HepG2 (cell line): Measurements from ENCODE around the gene B3GNT7. TPM values are rescaled to one million over a fixed set of nuclear protein-coding genes. Genes with fewer than 3 reads are reported as not detected.

Experiments used
- ATAC-seq: fragments of 200-7000 bp; cut with Tn5 transposase; 3 replicates; pipeline ENCODE4 v1.9.1; 2020; ENCODE audit warnings: mild to moderate bottlenecking, moderate library complexity
- BruUV-seq: library from RNA; stranded (reverse); fragments of 400-500 nt; replicated peaks from 2 replicates; lab custom pipeline; 2021; lab: Mats Ljungman, UMichigan
- CTCF ChIA-PET: fragments of 300-600 bp; formaldehyde crosslinking; extraction: SDS; loops from one replicate; lab custom pipeline; 2021; ENCODE audit warnings: low total read pairs, inconsistent platforms, low intra/inter-chr PET ratio; lab: Yijun Ruan, JAX
- POLR2A ChIA-PET: fragments of 350-600 bp; sonication (Branson Sonifier 250); formaldehyde crosslinking; loops from one replicate; lab custom pipeline; 2020; ENCODE audit warnings: antibody characterized with exemption, inconsistent platforms; lab: Yijun Ruan, JAX
- DNase-seq: peaks from one replicate; pipeline ENCODE4 v3.0.0-alpha.2; 2015; ENCODE audit warnings: low spot score
- FAIRE-seq: peaks from 3 replicates; lab custom pipeline; 2011; peaks lifted over from hg19 to GRCh38; lab: Jason Lieb, UNC
- H2AFZ ChIP-seq: one replicate; pipeline ENCODE4 v1.6.1; 2011; ENCODE audit warnings: low read length, inconsistent platforms
- H3K27ac ChIP-seq: fragments of 300-600 bp; 3 replicates; pipeline ENCODE4 v1.8.0; 2011; ENCODE audit warnings: mixed run types, mild to moderate bottlenecking, mixed read lengths, low read length, inconsistent platforms; ENCODE audit not compliant: insufficient read depth; ENCODE audit errors: extremely low read length
- H3K27me3 ChIP-seq, 2 experiments: fragments of 200-600 bp in 1 of 2; 2 replicates in 1 of 2; 3 replicates in 1 of 2; pipeline versions ENCODE4 v1.6.0 to v1.8.0; 2011; ENCODE audit warnings: low read length in 2 of 2, mild to moderate bottlenecking in 2 of 2, moderate library complexity in 2 of 2, inconsistent platforms in 1 of 2; ENCODE audit not compliant: insufficient read depth in 2 of 2, control insufficient read depth in 1 of 2
- H3K36me3 ChIP-seq, 2 experiments: fragments of 200-600 bp in 1 of 2; replicated peaks in 1 of 2; 2 replicates in 1 of 2; 3 replicates in 1 of 2; pipeline versions ENCODE4 v1.5.1 to v1.8.0; 2011; ENCODE audit warnings: low read length in 2 of 2, inconsistent platforms in 1 of 2; ENCODE audit not compliant: insufficient read depth in 2 of 2, control insufficient read depth in 1 of 2
- H3K4me1 ChIP-seq: 2 replicates; pipeline ENCODE4 v1.5.1; 2012; ENCODE audit warnings: low read length, inconsistent platforms; ENCODE audit not compliant: insufficient read depth
- H3K4me2 ChIP-seq: 2 replicates; pipeline ENCODE4 v1.6.0; 2011; ENCODE audit warnings: low read depth, low read length, inconsistent platforms
- H3K4me3 ChIP-seq, 3 experiments: fragments of 200-600 bp in 1 of 3; sonication (generic), shearing (Covaris generic) in 1 of 3; replicated peaks in 1 of 3; 2 replicates each; pipeline ENCODE4 v1.5.1; 2011 to 2016; ENCODE audit warnings: low read length in 3 of 3, inconsistent platforms in 2 of 3, low read depth in 2 of 3, mild to moderate bottlenecking in 2 of 3, control low read depth in 1 of 3, mixed read lengths in 1 of 3; ENCODE audit not compliant: insufficient read depth in 1 of 3
- H3K79me2 ChIP-seq: one replicate; pipeline ENCODE4 v1.6.1; 2011; ENCODE audit warnings: low read length, inconsistent platforms; ENCODE audit not compliant: insufficient read depth
- H3K9ac ChIP-seq: 2 replicates; pipeline ENCODE4 v1.6.0; 2011; ENCODE audit warnings: mild to moderate bottlenecking, low read depth, low read length, inconsistent platforms; ENCODE audit not compliant: insufficient read depth
- H3K9me3 ChIP-seq: 2 replicates; pipeline ENCODE4 v1.5.1; 2012; ENCODE audit warnings: mild to moderate bottlenecking, low read length
- H4K20me1 ChIP-seq: 2 replicates; pipeline ENCODE4 v1.6.0; 2011; ENCODE audit warnings: inconsistent platforms, mild to moderate bottlenecking, low read length, moderate library complexity; ENCODE audit not compliant: insufficient read depth
- GATAD1 ChIP-seq: IDR thresholded peaks from 2 replicates; pipeline ENCODE4 v1.6.1; 2016; ENCODE audit warnings: missing genetic modification reagents, missing compliant biosample characterization
- MAFK ChIP-seq, 2 experiments: IDR thresholded peaks in 1 of 2; conservative IDR thresholded peaks in 1 of 2; 2 replicates each; pipeline ENCODE4 v1.6.1; 2011; ENCODE audit warnings: improper control_type of control experiment in 2 of 2, low read length in 2 of 2
- ZNF414 ChIP-seq: sonication (generic); formaldehyde crosslinking; IDR thresholded peaks from 2 replicates; pipeline ENCODE4 v1.5.0; 2020; ENCODE audit warnings: missing genetic modification reagents
- WGBS: methylation state at CpG from one replicate; pipeline ENCODE4 v1.1.6; 2017; ENCODE audit warnings: low lambda C conversion rate; 5-methylcytosine and 5-hydroxymethylcytosine counted together
- in situ Hi-C: cut with HindIII; loops from 2 replicates; pipeline ENCODE4 v1.10.0; 2017; ENCODE audit warnings: low pct_unique_long_range_greater_than_20kb; ENCODE audit not compliant: extremely low pct_ligation_motif_present
- intact Hi-C: fragments of 100-400 bp; cut with micrococcal nuclease; formaldehyde crosslinking; loops from one replicate; pipeline ENCODE4 v1.10.0; 2022; ENCODE audit not compliant: unreplicated experiment
- polyA plus RNA-seq, 8 experiments: library from polyadenylated mRNA; depleted of rRNA in 3 of 8; stranded (reverse) in 7 of 8; unstranded in 1 of 8; fragments of >200 nt; fragmentation: Illumina TruSeq in 4 of 8; extraction: Trizol in 4 of 8; gene quantifications; 2 replicates each; pipeline versions ENCODE4 v1.2.1 to v1.2.3, GENCODE V29; 2011 to 2016; ENCODE audit warnings: low read depth in 4 of 8, missing spikeins in 1 of 8, mixed read lengths in 1 of 8; ENCODE audit not compliant: insufficient read depth in 1 of 8
- total RNA-seq, 5 experiments: library from RNA; depleted of rRNA; stranded (reverse); fragments of >200 nt; fragmentation: Illumina TruSeq; extraction: Trizol; gene quantifications; 2 replicates each; pipeline ENCODE4 v1.2.3, GENCODE V29; 2016; ENCODE audit warnings: low read depth in 1 of 5

Gene B3GNT7
- total and polyA plus RNA-seq, 2 of the 13 experiments (the other 11 are each of a cell fraction or from before 2014, with no cell fraction given) = 0.04 to 0.24 TPM

- in situ Hi-C loops (no loop called here), intact Hi-C loops (no loop called here)
- no peak for FAIRE-seq
- Histone ChIP-seq H3K9ac (no peak overlapping the region), H3K4me3 (no peak overlapping the region), H4K20me1 (no peaks in the 10 kb centered on the region), H3K4me1 (no peaks in the 10 kb centered on the region), H3K9me3 (no peaks in the 10 kb centered on the region), H3K36me3 (no peaks in the 10 kb centered on the region), H3K27me3 (no peaks in the 10 kb centered on the region), H3K79me2 (no peaks in the 10 kb centered on the region), H2AFZ (no peak overlapping the region), H3K27ac (no peak overlapping the region), H3K4me2 (no peak overlapping the region)
- ChIA-PET CTCF (no interaction called here), POLR2A (no interaction called here)
- TF ChIP-seq MAFK (conservative IDR thresholded peaks at IDR 0.05 in 1 of 2, IDR thresholded peaks at IDR 0.05 in 1 of 2; ENCODE audit: low read length in 2 of 2) (peak in 1 of 2 experiments; percentile 33; a peak in 2 of 4 replicates), GATAD1 (CRISPR knock-in tag) (no peak)
- 84% methylated on average over 5 of the region's 5 CpGs for WGBS
- no peak for ATAC-seq
- no peak for DNase-seq
- BruUV-seq = no TSS peak
These were observed 39.1 kb upstream of the B3GNT7 start for GRCh38 chr2:231356466-231356844.

GRCh38 chr2:231357048-231357447, 38.5 kb upstream of the B3GNT7 start:
- intact Hi-C loops = no loop called here
- H3K79me2 ChIP-seq = no peaks in the 10 kb centered on the region
- H3K9ac ChIP-seq = no peak overlapping the region
- TF ChIP-seq ZNF414 = no peak
- no TSS peak for BruUV-seq
- H3K27ac ChIP-seq = no peak overlapping the region
- 94% methylated on average over 5 of the region's 7 CpGs for WGBS
- no peaks in the 10 kb centered on the region for H3K4me1 ChIP-seq
- no peaks in the 10 kb centered on the region for H3K27me3 ChIP-seq
- H3K9me3 ChIP-seq = no peaks in the 10 kb centered on the region
- H3K36me3 ChIP-seq = no peaks in the 10 kb centered on the region
- H3K4me3 ChIP-seq = no peak overlapping the region
- no peak for DNase-seq
- ChIA-PET CTCF (no interaction called here), POLR2A (no interaction called here)
- FAIRE-seq = no peak
- no peak overlapping the region for H2AFZ ChIP-seq
- in situ Hi-C loops = no loop called here
- no peak for ATAC-seq
- no peaks in the 10 kb centered on the region for H4K20me1 ChIP-seq
- H3K4me2 ChIP-seq = no peak overlapping the region
